IMR-90 (cell line): ENCODE data around the gene RCN2. TPM values are rescaled to one million over a fixed set of nuclear protein-coding genes. Genes with fewer than 3 reads are reported as not detected.

ENCODE experiments used
- ATAC-seq: fragments of 200-7000 bp; cut with Tn5 transposase; 2 replicates; pipeline ENCODE4 v1.9.1; 2020; ENCODE audit warnings: low read depth, mild to moderate bottlenecking, moderate library complexity
- BruUV-seq: library from RNA; stranded (reverse); fragments of 400-500 nt; replicated peaks from 2 replicates; lab custom pipeline; 2021; lab: Mats Ljungman, UMichigan
- CTCF ChIA-PET: fragments of 300-600 bp; formaldehyde crosslinking; extraction: SDS; loops from one replicate; lab custom pipeline; 2021; ENCODE audit warnings: antibody characterized with exemption; lab: Yijun Ruan, JAX
- POLR2A ChIA-PET: fragments of 300-600 bp; sonication (Branson Sonifier 250); formaldehyde crosslinking; loops from one replicate; lab custom pipeline; 2022; ENCODE audit warnings: antibody characterized with exemption; ENCODE audit not compliant: unreplicated experiment; lab: Charles Lee
- DNase-seq: peaks from one replicate; pipeline ENCODE4 v3.0.0; 2013
- H2AFZ ChIP-seq: replicated peaks from 2 replicates; pipeline ENCODE3; 2013; ENCODE audit warnings: low read length, mild to moderate bottlenecking; ENCODE audit not compliant: poor library complexity
- H2AK5ac ChIP-seq: 2 replicates; pipeline ENCODE4 v1.6.1; 2013; ENCODE audit warnings: low read depth, low read length, inconsistent platforms
- H2AK9ac ChIP-seq: replicated peaks from 2 replicates; pipeline ENCODE3; 2013; ENCODE audit warnings: mild to moderate bottlenecking, low read depth, low read length, moderate library complexity; ENCODE audit not compliant: poor library complexity
- H2BK120ac ChIP-seq: 2 replicates; pipeline ENCODE4 v1.6.1; 2013; ENCODE audit warnings: low read depth, low read length, inconsistent platforms
- H2BK15ac ChIP-seq: 3 replicates; pipeline ENCODE4 v1.6.1; 2013; ENCODE audit warnings: low read depth, low read length, inconsistent platforms
- H2BK20ac ChIP-seq: 2 replicates; pipeline ENCODE4 v1.6.1; 2013; ENCODE audit warnings: low read depth, mild to moderate bottlenecking, inconsistent platforms, low read length, moderate library complexity
- H2BK5ac ChIP-seq: 2 replicates; pipeline ENCODE4 v1.6.1; 2013; ENCODE audit warnings: mild to moderate bottlenecking, low read depth, low read length, inconsistent platforms; ENCODE audit not compliant: poor library complexity, severe bottlenecking
- H3K14ac ChIP-seq: replicated peaks from 2 replicates; pipeline ENCODE4 v1.6.1; 2013; ENCODE audit warnings: low read depth, low read length, inconsistent platforms
- H3K18ac ChIP-seq: 2 replicates; pipeline ENCODE4 v1.6.1; 2013; ENCODE audit warnings: low read depth, low read length, control low read depth
- H3K23ac ChIP-seq: 2 replicates; pipeline ENCODE4 v1.6.1; 2013; ENCODE audit warnings: low read depth, low read length, inconsistent platforms
- H3K27ac ChIP-seq: 2 replicates; pipeline ENCODE4 v1.5.1; 2013; ENCODE audit warnings: mild to moderate bottlenecking, control low read depth, low read length; ENCODE audit not compliant: insufficient read depth
- H3K27me3 ChIP-seq: 2 replicates; pipeline ENCODE4 v1.6.1; 2013; ENCODE audit warnings: low read length; ENCODE audit not compliant: control insufficient read depth, insufficient read depth
- H3K36me3 ChIP-seq: 2 replicates; pipeline ENCODE4 v1.6.1; 2013; ENCODE audit warnings: low read length, mixed read lengths; ENCODE audit not compliant: control insufficient read depth, insufficient read depth
- H3K4ac ChIP-seq: 2 replicates; pipeline ENCODE4 v1.6.1; 2013; ENCODE audit warnings: low read depth, low read length, inconsistent platforms
- H3K4me1 ChIP-seq: 2 replicates; pipeline ENCODE4 v1.6.1; 2013; ENCODE audit warnings: low read length, mixed read lengths; ENCODE audit not compliant: control insufficient read depth, insufficient read depth
- H3K4me2 ChIP-seq: 2 replicates; pipeline ENCODE4 v1.6.1; 2013; ENCODE audit warnings: low read depth, mild to moderate bottlenecking, control low read depth, low read length, moderate library complexity
- H3K4me3 ChIP-seq: 2 replicates; pipeline ENCODE4 v1.5.1; 2013; ENCODE audit warnings: low read depth, mild to moderate bottlenecking, control low read depth, low read length, moderate library complexity; ENCODE audit not compliant: insufficient read depth
- H3K56ac ChIP-seq: 2 replicates; pipeline ENCODE4 v1.6.1; 2013; ENCODE audit warnings: low read length, inconsistent platforms; ENCODE audit not compliant: insufficient read depth; ENCODE audit errors: extremely low read depth
- H3K79me1 ChIP-seq, 2 experiments: 2 replicates each; pipeline ENCODE4 v1.6.1; 2013; ENCODE audit warnings: low read length in 2 of 2, inconsistent platforms in 1 of 2, low read depth in 1 of 2
- H3K9ac ChIP-seq: 2 replicates; pipeline ENCODE4 v1.6.1; 2013; ENCODE audit warnings: low read depth, low read length, control low read depth
- H3K9me1 ChIP-seq: 2 replicates; pipeline ENCODE4 v1.6.1; 2013; ENCODE audit warnings: low read length, inconsistent platforms; ENCODE audit not compliant: insufficient read depth
- H3K9me3 ChIP-seq: 2 replicates; pipeline ENCODE4 v1.6.1; 2013; ENCODE audit warnings: low read length; ENCODE audit not compliant: control insufficient read depth, insufficient read depth
- H4K20me1 ChIP-seq: 2 replicates; pipeline ENCODE4 v1.6.1; 2013; ENCODE audit warnings: low read length, inconsistent platforms; ENCODE audit not compliant: insufficient read depth
- H4K5ac ChIP-seq: 2 replicates; pipeline ENCODE4 v1.6.1; 2013; ENCODE audit warnings: mild to moderate bottlenecking, low read depth, low read length, control low read depth
- H4K8ac ChIP-seq, 2 experiments: 2 replicates each; pipeline ENCODE4 v1.6.1; 2013; ENCODE audit warnings: low read depth in 2 of 2, low read length in 2 of 2, control low read depth in 1 of 2, inconsistent platforms in 1 of 2
- H4K91ac ChIP-seq: 2 replicates; pipeline ENCODE4 v1.6.1; 2013; ENCODE audit warnings: low read depth, low read length, inconsistent platforms; ENCODE audit not compliant: insufficient read depth
- BHLHE40 ChIP-seq: fragments of 150-350 bp; IDR thresholded peaks from 2 replicates; pipeline ENCODE4 v1.6.1; 2016; ENCODE audit warnings: mild to moderate bottlenecking, low read depth, low read length
- CEBPB ChIP-seq: IDR thresholded peaks from 2 replicates; pipeline ENCODE4 v1.6.1; 2012; ENCODE audit warnings: low read depth, low read length, improper control_type of control experiment
- CHD1 ChIP-seq: IDR thresholded peaks from 2 replicates; pipeline ENCODE4 v1.6.1; 2012; ENCODE audit warnings: low read depth, low read length, improper control_type of control experiment
- CTCF ChIP-seq: conservative IDR thresholded peaks from 2 replicates; pipeline ENCODE4 v1.5.1; 2012; ENCODE audit warnings: mild to moderate bottlenecking, low read depth, low read length, improper control_type of control experiment
- ELK1 ChIP-seq: fragments of 150-350 bp; IDR thresholded peaks from 2 replicates; pipeline ENCODE4 v1.6.1; 2016; ENCODE audit warnings: low read depth, mild to moderate bottlenecking, low read length, moderate library complexity, borderline replicate concordance
- MAZ ChIP-seq: IDR thresholded peaks from 2 replicates; pipeline ENCODE4 v1.6.1; 2012; ENCODE audit warnings: low read depth, mild to moderate bottlenecking, low read length, improper control_type of control experiment, moderate library complexity, borderline replicate concordance
- MXI1 ChIP-seq: IDR thresholded peaks from 2 replicates; pipeline ENCODE4 v1.6.1; 2012; ENCODE audit warnings: low read depth, mild to moderate bottlenecking, low read length, moderate library complexity, borderline replicate concordance
- RFX5 ChIP-seq: IDR thresholded peaks from 2 replicates; pipeline ENCODE4 v1.8.0; 2012; ENCODE audit warnings: low read depth, mild to moderate bottlenecking, low read length, moderate library complexity
- USF2 ChIP-seq: fragments of 150-350 bp; IDR thresholded peaks from 2 replicates; pipeline ENCODE4 v1.6.1; 2017; ENCODE audit warnings: mild to moderate bottlenecking, antibody characterized with exemption, low read length, low read depth
- WGBS, 2 experiments: methylation state at CpG; one replicate each; pipeline versions ENCODE4 v1.1.5 to v1.1.7; 2013; ENCODE audit warnings: missing lambda C conversion rate in 2 of 2; ENCODE audit not compliant: insufficient read length in 1 of 2; ENCODE audit errors: extremely low coverage in 2 of 2; 5-methylcytosine and 5-hydroxymethylcytosine counted together
- dilution Hi-C: fragments of 300-500 bp; cut with HindIII; formaldehyde crosslinking; loops from one replicate; pipeline ENCODE4 v1.14.3; 2018; ENCODE audit warnings: low sequenced_read_pairs; ENCODE audit not compliant: unreplicated experiment
- in situ Hi-C: fragments of 300-500 bp; cut with MboI; formaldehyde crosslinking; loops from 3 replicates; pipeline ENCODE4 v1.14.3; 2019; ENCODE audit warnings: low sequenced_read_pairs, inconsistent platforms, mixed read lengths
- intact Hi-C: fragments of 100-400 bp; cut with micrococcal nuclease; formaldehyde crosslinking; loops from 2 replicates; pipeline ENCODE4 v1.10.0; 2022
- polyA plus RNA-seq, 3 experiments: library from polyadenylated mRNA; depleted of rRNA; stranded (reverse); fragments of >200 nt; gene quantifications; 2 replicates each; pipeline ENCODE4 v1.2.3, GENCODE V29; 2012; ENCODE audit warnings: low replicate concordance in 1 of 3
- total RNA-seq: library from RNA; depleted of rRNA; stranded (reverse); fragments of >200 nt; gene quantifications from 2 replicates; pipeline ENCODE4 v1.2.3, GENCODE V29; 2012

Gene RCN2
- total and polyA plus RNA-seq, 2 of the 4 experiments (the other 2 are of a cell fraction): 12.0 to 56.5 TPM

GRCh38 chr15:76994001-76994400 lies 62.5 kb downstream of the RCN2 start:
- H2BK5ac ChIP-seq: no peak overlapping the region
- in situ Hi-C loops: no loop called here
- no peak overlapping the region for H3K4me2 ChIP-seq
- no peak overlapping the region for H4K5ac ChIP-seq
- H4K20me1 ChIP-seq: no peaks in the 10 kb centered on the region
- 0 out of 2 replicates have a peak, but pooled peaks cover 6% of the 10 kb centered on the region for H3K9me1 ChIP-seq
- peaks cover 8% of the 10 kb centered on the region for H3K4me1 ChIP-seq
- H3K18ac ChIP-seq: no peak overlapping the region
- no peak overlapping the region for H2AFZ ChIP-seq
- H3K23ac ChIP-seq: no peak overlapping the region
- dilution Hi-C loops: no loop called here
- no peaks in the 10 kb centered on the region for H3K36me3 ChIP-seq
- H3K9ac ChIP-seq: no peak overlapping the region
- H2BK20ac ChIP-seq: no peak overlapping the region
- no peak overlapping the region for H2AK9ac ChIP-seq
- H2BK120ac ChIP-seq: no peak overlapping the region
- no peak overlapping the region for H2AK5ac ChIP-seq
- BruUV-seq: no TSS peak
- H4K91ac ChIP-seq: no peak overlapping the region
- intact Hi-C loops: no loop called here
- H3K4ac ChIP-seq: no peak overlapping the region
- H2BK15ac ChIP-seq: no peak overlapping the region
- no peaks in the 10 kb centered on the region for H3K9me3 ChIP-seq
- ChIA-PET POLR2A (no interaction called here), CTCF (no interaction called here)
- TF ChIP-seq ELK1 (no peak), MXI1 (no peak), CEBPB (no peak), CTCF (no peak), MAZ (no peak), CHD1 (no peak), BHLHE40 (no peak), RFX5 (no peak), USF2 (no peak)
- no CpG with 5 or more reads among the region's 8 CpGs for WGBS, 2 experiments
- peaks cover 20% of the 10 kb centered on the region for H3K27me3 ChIP-seq
- ATAC-seq: no peak
- no peaks in the 10 kb centered on the region for H3K79me1 ChIP-seq
- H4K8ac ChIP-seq: no peak overlapping the region
- H3K56ac ChIP-seq: no peak overlapping the region
- no peak overlapping the region for H3K4me3 ChIP-seq
- DNase-seq: no peak
- H3K14ac ChIP-seq: no peak overlapping the region
- H3K27ac ChIP-seq: no peak overlapping the region
